H1 (cell line): ENCODE measurements around the gene TSPEAR. TPM values are rescaled to one million over a fixed set of nuclear protein-coding genes. Genes with fewer than 3 reads are reported as not detected.

Source experiments
- CTCF ChIA-PET: fragments of 300-600 bp; sonication (Branson Sonifier 250); formaldehyde crosslinking; loops from one replicate; lab custom pipeline; 2021; ENCODE audit not compliant: partially characterized antibody; lab: Charles Lee
- POLR2A ChIA-PET: fragments of 300-600 bp; sonication (Branson Sonifier 250); formaldehyde crosslinking; loops from one replicate; lab custom pipeline; 2021; ENCODE audit warnings: inconsistent platforms; ENCODE audit not compliant: partially characterized antibody; lab: Charles Lee
- DNase-seq, 2 experiments: peaks; one replicate each; pipeline versions ENCODE4 v3.0.0 to v3.0.0-alpha.2; 2010 to 2022; ENCODE audit warnings: low spot score in 2 of 2, low read depth in 1 of 2, mixed read lengths in 1 of 2
- FAIRE-seq: peaks from 2 replicates; lab custom pipeline; 2011; peaks lifted over from hg19 to GRCh38; lab: Jason Lieb, UNC
- H2AFZ ChIP-seq: 2 replicates; pipeline ENCODE4 v1.8.1; 2012; ENCODE audit warnings: low read length, inconsistent platforms
- H2AK5ac ChIP-seq: 2 replicates; pipeline ENCODE4 v1.6.1; 2013; ENCODE audit warnings: low read depth, low read length
- H2BK120ac ChIP-seq: replicated peaks from 2 replicates; pipeline ENCODE3; 2013; ENCODE audit warnings: low read depth, low read length, inconsistent platforms
- H2BK12ac ChIP-seq: 2 replicates; pipeline ENCODE4 v1.6.1; 2013; ENCODE audit warnings: low read depth, low read length
- H2BK15ac ChIP-seq: 2 replicates; pipeline ENCODE4 v1.6.1; 2013; ENCODE audit warnings: low read length
- H2BK20ac ChIP-seq: 2 replicates; pipeline ENCODE4 v1.6.1; 2013; ENCODE audit warnings: low read length
- H2BK5ac ChIP-seq: 2 replicates; pipeline ENCODE4 v1.6.1; 2013; ENCODE audit warnings: low read depth, low read length
- H3K14ac ChIP-seq: 2 replicates; pipeline ENCODE4 v1.6.1; 2013; ENCODE audit warnings: inconsistent platforms; ENCODE audit not compliant: insufficient read length
- H3K18ac ChIP-seq: 2 replicates; pipeline ENCODE4 v1.6.1; 2013; ENCODE audit warnings: low read length; ENCODE audit errors: extremely low read depth
- H3K23ac ChIP-seq: 2 replicates; pipeline ENCODE4 v1.6.1; 2013; ENCODE audit warnings: inconsistent platforms; ENCODE audit not compliant: insufficient read length
- H3K23me2 ChIP-seq: 2 replicates; pipeline ENCODE4 v1.6.1; 2013; ENCODE audit warnings: low read depth, low read length
- H3K27ac ChIP-seq: 2 replicates; pipeline ENCODE4 v1.6.1; 2011; ENCODE audit warnings: low read depth, low read length, inconsistent platforms
- H3K27me3 ChIP-seq, 4 experiments: replicated peaks in 1 of 4; 1 replicate in 1 of 4; 2 replicates in 3 of 4; pipeline versions ENCODE4 v1.6.1 to v1.8.1; 2011 to 2013; ENCODE audit warnings: low read length in 3 of 4, mild to moderate bottlenecking in 3 of 4, inconsistent platforms in 2 of 4, mixed read lengths in 2 of 4, moderate library complexity in 1 of 4; ENCODE audit not compliant: control insufficient read depth in 3 of 4, insufficient read depth in 3 of 4; ENCODE audit errors: extremely low read depth in 1 of 4
- H3K36me3 ChIP-seq, 4 experiments: 2 replicates each; pipeline versions ENCODE4 v1.6.1 to v1.8.1; 2011 to 2013; ENCODE audit warnings: mild to moderate bottlenecking in 4 of 4, low read length in 3 of 4, moderate library complexity in 2 of 4, control low read depth in 1 of 4, inconsistent platforms in 1 of 4; ENCODE audit not compliant: insufficient read depth in 4 of 4, control insufficient read depth in 2 of 4
- H3K4ac ChIP-seq: replicated peaks from 2 replicates; pipeline ENCODE3; 2013; ENCODE audit warnings: low read length, low read depth, mixed read lengths, inconsistent platforms; ENCODE audit not compliant: insufficient read length
- H3K4me1 ChIP-seq, 4 experiments: replicated peaks in 1 of 4; 1 replicate in 1 of 4; 2 replicates in 3 of 4; pipeline versions ENCODE4 v1.6.1 to v1.8.1; 2011 to 2013; ENCODE audit warnings: low read length in 3 of 4, inconsistent platforms in 2 of 4, mixed read lengths in 1 of 4; ENCODE audit not compliant: insufficient read depth in 4 of 4, control insufficient read depth in 3 of 4
- H3K4me2 ChIP-seq, 2 experiments: 2 replicates each; pipeline versions ENCODE4 v1.6.1 to v1.8.1; 2011 to 2013; ENCODE audit warnings: low read depth in 2 of 2, low read length in 2 of 2, control low read depth in 1 of 2, inconsistent platforms in 1 of 2, mild to moderate bottlenecking in 1 of 2; ENCODE audit not compliant: insufficient read depth in 1 of 2
- H3K4me3 ChIP-seq, 4 experiments: fragments of 200-600, 300-600 bp in 1 of 4; sonication (generic), shearing (Covaris generic), sonication (Bioruptor Twin) in 1 of 4; 2 replicates each; pipeline versions ENCODE4 v1.5.1 to v1.8.1; 2011 to 2016; ENCODE audit warnings: low read length in 4 of 4, low read depth in 3 of 4, control low read depth in 2 of 4, inconsistent platforms in 2 of 4, mild to moderate bottlenecking in 2 of 4, mixed read lengths in 1 of 4, moderate library complexity in 1 of 4; ENCODE audit not compliant: insufficient read depth in 2 of 4; ENCODE audit errors: extremely low read depth in 1 of 4
- H3K56ac ChIP-seq: replicated peaks from 2 replicates; pipeline ENCODE3; 2013; ENCODE audit warnings: low read depth, mild to moderate bottlenecking, mixed read lengths, low read length, inconsistent platforms; ENCODE audit not compliant: insufficient read length
- H3K79me1 ChIP-seq: 2 replicates; pipeline ENCODE4 v1.6.1; 2013; ENCODE audit warnings: low read depth, low read length, control low read depth
- H3K79me2 ChIP-seq, 2 experiments: 2 replicates each; pipeline versions ENCODE4 v1.6.1 to v1.8.1; 2012 to 2013; ENCODE audit warnings: low read length in 2 of 2, mild to moderate bottlenecking in 2 of 2, inconsistent platforms in 1 of 2; ENCODE audit not compliant: insufficient read depth in 2 of 2, control insufficient read depth in 1 of 2
- H3K9ac ChIP-seq, 4 experiments: replicated peaks in 1 of 4; 1 replicate in 1 of 4; 2 replicates in 3 of 4; pipeline versions ENCODE4 v1.6.1 to v1.8.1; 2011 to 2013; ENCODE audit warnings: low read depth in 3 of 4, low read length in 3 of 4, control low read depth in 2 of 4, mild to moderate bottlenecking in 2 of 4, moderate library complexity in 2 of 4, inconsistent platforms in 1 of 4; ENCODE audit errors: extremely low read depth in 1 of 4
- H3K9me3 ChIP-seq, 2 experiments: 2 replicates each; pipeline versions ENCODE4 v1.6.1 to v1.8.1; 2012 to 2013; ENCODE audit warnings: mild to moderate bottlenecking in 2 of 2, moderate library complexity in 2 of 2, control low read depth in 1 of 2, inconsistent platforms in 1 of 2, low read depth in 1 of 2, low read length in 1 of 2, mixed read lengths in 1 of 2; ENCODE audit not compliant: insufficient read depth in 2 of 2
- H4K20me1 ChIP-seq, 2 experiments: replicated peaks in 1 of 2; 2 replicates each; pipeline versions ENCODE3 to v1.8.1; 2011 to 2013; ENCODE audit warnings: inconsistent platforms in 2 of 2, low read length in 2 of 2, mild to moderate bottlenecking in 1 of 2; ENCODE audit not compliant: insufficient read depth in 2 of 2, control insufficient read depth in 1 of 2
- H4K5ac ChIP-seq: 2 replicates; pipeline ENCODE4 v1.6.1; 2013; ENCODE audit warnings: low read length, low read depth, mixed read lengths, inconsistent platforms; ENCODE audit not compliant: insufficient read length
- H4K8ac ChIP-seq: 2 replicates; pipeline ENCODE4 v1.8.0; 2013; ENCODE audit warnings: mild to moderate bottlenecking, moderate library complexity, low read length, inconsistent platforms; ENCODE audit not compliant: insufficient read depth; ENCODE audit errors: extremely low read depth
- H4K91ac ChIP-seq: replicated peaks from 2 replicates; pipeline ENCODE3; 2013; ENCODE audit warnings: low read length, mixed read lengths, inconsistent platforms; ENCODE audit not compliant: insufficient read length
- WGBS, 2 experiments: shearing (Covaris generic) in 1 of 2; methylation state at CpG; one replicate each; pipeline versions ENCODE4 v1.1.6 to v1.1.7; 2013 to 2015; ENCODE audit warnings: low lambda C conversion rate in 2 of 2, mixed read lengths in 2 of 2, inconsistent platforms in 1 of 2, low coverage in 1 of 2, missing lambda C conversion rate in 1 of 2; ENCODE audit not compliant: insufficient replicate concordance in 2 of 2, insufficient coverage in 1 of 2, insufficient read length in 1 of 2; ENCODE audit errors: extremely low coverage in 1 of 2, missing lambda C conversion rate in 1 of 2; 5-methylcytosine and 5-hydroxymethylcytosine counted together
- polyA plus RNA-seq, 7 experiments: library from polyadenylated mRNA; depleted of rRNA in 3 of 7; stranded (reverse) in 5 of 7; unstranded in 2 of 7; fragments of >200 nt in 5 of 7; fragments of 200-250 nt in 2 of 7; gene quantifications; 1 replicate in 5 of 7; 2 replicates in 1 of 7; 4 replicates in 1 of 7; pipeline versions ENCODE4 v1.2.1 to v1.2.3, GENCODE V29; 2011 to 2013; ENCODE audit warnings: missing spikeins in 2 of 7, mixed read lengths in 2 of 7
- total RNA-seq: library from RNA; stranded (reverse); fragmentation: NEBNext Ultra II Directional; extraction: Animal tissue kit (Norgen Biotek cat#: 25700); gene quantifications from 2 replicates; pipeline ENCODE4 v1.2.1, GENCODE V29; 2021

TSPEAR gene
- total and polyA plus RNA-seq, 2 of the 8 experiments (the other 6 are each of a cell fraction or from before 2014, with no cell fraction given), result 0.58 to 0.89 TPM

- H2AFZ ChIP-seq, result no peak overlapping the region
- H4K5ac ChIP-seq, result no peak overlapping the region
- H2BK20ac ChIP-seq, result peak overlapping the region; percentile 80; the same call in 1 of the 2 replicates
- peaks cover 0 to 33% (median 18%) of the 10 kb centered on the region in 4 experiments; a peak in 6 of 7 replicates for H3K4me1 ChIP-seq
- no peak overlapping the region; the same call in 1 of the 2 replicates for H4K8ac ChIP-seq
- POLR2A ChIA-PET, result interaction anchor here (1.0 to 2.2 kb wide), 6 partner anchors 10 to 51 kb away, joined by 3 to 10 read pairs (median 6); no protein-coding TSS in a partner anchor
- no peak overlapping the region for H3K56ac ChIP-seq
- H4K91ac ChIP-seq, result peak overlapping the region; percentile 82
- DNase-seq, result no peak
- H3K23me2 ChIP-seq, result 0 out of 2 replicates have a peak, but pooled peaks cover 4% of the 10 kb centered on the region
- peak overlapping the region; percentile 13; the same call in 1 of the 2 replicates for H3K18ac ChIP-seq
- CTCF ChIA-PET, result interaction anchor here (0.7 to 4.2 kb wide), 11 partner anchors 10 to 221 kb away, joined by 3 to 28 read pairs (median 5); partner anchors contain the start of gene KRTAP10-9
- no peak overlapping the region for H3K14ac ChIP-seq
- peak overlapping the region; percentile 85; the same call in 1 of the 2 replicates for H2BK12ac ChIP-seq
- peak overlapping the region; percentile 72; the same call in 1 of the 2 replicates for H2BK15ac ChIP-seq
- no peak overlapping the region for H3K4me3 ChIP-seq
- H3K27ac ChIP-seq, result no peak overlapping the region
- H3K23ac ChIP-seq, result no peak overlapping the region
- peaks cover 0 to 3% of the 10 kb centered on the region in 2 experiments for H4K20me1 ChIP-seq
- no peaks in the 10 kb centered on the region for H3K79me1 ChIP-seq
- H3K9me3 ChIP-seq, result peaks cover 8 to 10% of the 10 kb centered on the region in 2 experiments
- H2BK120ac ChIP-seq, result no peak overlapping the region
- 0 out of 7 replicates have a peak, but pooled peaks cover 0 to 7% (median under 1%) of the 10 kb centered on the region in 4 experiments for H3K27me3 ChIP-seq
- H3K36me3 ChIP-seq, result no peaks in the 10 kb centered on the region
- peak overlapping the region; percentile 71; the same call in 1 of the 2 replicates for H2BK5ac ChIP-seq
- peak overlapping the region; percentile 65; the same call in 1 of the 2 replicates for H2AK5ac ChIP-seq
- H3K9ac ChIP-seq, result no peak overlapping the region
- no peaks in the 10 kb centered on the region for H3K79me2 ChIP-seq
- FAIRE-seq, result no peak
- peak overlapping the region; percentile 2 for H3K4ac ChIP-seq
- 93% methylated on average over 43 of the region's 47 CpGs; no CpG with 5 or more reads in 1 of the 2 experiments for WGBS, 2 experiments
- peak overlapping the region in 1 of 2 experiments; percentile 90; a peak in 2 of 4 replicates for H3K4me2 ChIP-seq
Observed at GRCh38 chr21:44749759-44750674, 38.6 kb upstream of the TSPEAR start.
